ENCODE data around the gene AATF.

Gene AATF

GRCh38 chr17:37086948-37087347 is 138.2 kb downstream of the AATF start:
- FAIRE-seq, result no peak

GRCh38 chr17:37087683-37088082 is 138.9 kb downstream of the AATF start:
- FAIRE-seq, result no peak

DNA sequence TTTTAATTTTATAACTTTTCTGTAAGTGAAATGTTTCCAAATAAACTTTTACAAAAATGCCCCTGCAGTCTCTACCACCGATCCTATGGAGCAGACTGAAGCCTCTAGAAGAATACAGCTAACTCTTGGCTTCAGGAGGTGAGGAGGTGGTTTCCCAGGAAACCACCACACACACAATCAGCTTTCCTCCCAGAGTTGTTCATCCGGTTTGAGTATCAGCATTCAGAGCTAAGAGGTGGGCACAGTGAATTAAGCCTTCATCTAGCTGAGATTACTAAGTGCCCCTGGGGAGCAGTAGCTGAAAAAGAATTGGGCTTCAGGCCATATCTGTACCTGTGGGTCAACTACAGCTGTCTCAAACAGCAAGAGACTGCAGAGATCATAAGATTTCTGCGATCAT is 139.7 kb downstream of the AATF start:
- no peak for FAIRE-seq

GRCh38 chr17:37088913-37089312 is 140.2 kb downstream of the AATF start:
- FAIRE-seq, result no peak

DNA sequence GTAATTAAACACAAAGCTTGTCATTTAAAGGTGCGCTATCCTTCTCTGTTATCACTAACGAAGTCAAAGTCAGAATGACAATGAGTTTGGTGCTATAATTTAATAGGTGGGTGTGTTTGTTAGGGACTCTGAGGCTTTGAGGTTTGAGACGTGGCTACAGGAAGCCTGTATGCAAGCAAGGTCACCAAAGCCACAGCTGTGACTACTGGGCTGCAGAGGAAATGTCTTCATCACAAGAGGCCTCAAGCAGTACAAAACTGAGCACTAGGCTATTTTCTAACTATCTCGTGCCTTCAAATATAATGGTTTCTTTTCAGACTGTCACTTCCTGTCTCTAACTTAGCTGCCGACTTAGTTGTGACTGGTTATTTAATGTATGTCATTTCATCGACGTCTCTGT is 141.2 kb downstream of the AATF start:
- no peak for FAIRE-seq

- FAIRE-seq, result no peak
Measured at GRCh38 chr17:37090941-37091340, 142.2 kb downstream of the AATF start.

DNA sequence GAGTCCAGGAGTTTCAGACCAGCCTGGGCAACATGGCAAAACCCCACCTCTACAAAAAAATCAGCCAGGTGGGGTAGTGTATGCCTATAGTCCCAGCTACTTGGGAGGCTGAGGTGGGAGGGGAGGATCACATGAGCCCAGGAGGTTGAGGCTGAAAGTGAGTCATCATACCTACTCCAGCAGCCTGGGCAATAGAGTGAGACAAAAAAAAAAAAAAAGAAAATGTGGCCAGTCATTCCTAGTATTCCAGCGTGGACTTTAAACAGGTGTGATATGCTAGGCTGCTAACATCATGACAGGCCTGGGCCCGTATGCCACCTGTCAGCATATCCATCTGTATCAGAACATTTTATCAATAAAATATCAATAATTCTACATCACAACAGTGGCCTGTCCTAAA is 143.3 kb downstream of the AATF start:
- FAIRE-seq, result no peak

- FAIRE-seq, result no peak
Measured at GRCh38 chr17:37092701-37093100, 143.9 kb downstream of the AATF start.

DNA sequence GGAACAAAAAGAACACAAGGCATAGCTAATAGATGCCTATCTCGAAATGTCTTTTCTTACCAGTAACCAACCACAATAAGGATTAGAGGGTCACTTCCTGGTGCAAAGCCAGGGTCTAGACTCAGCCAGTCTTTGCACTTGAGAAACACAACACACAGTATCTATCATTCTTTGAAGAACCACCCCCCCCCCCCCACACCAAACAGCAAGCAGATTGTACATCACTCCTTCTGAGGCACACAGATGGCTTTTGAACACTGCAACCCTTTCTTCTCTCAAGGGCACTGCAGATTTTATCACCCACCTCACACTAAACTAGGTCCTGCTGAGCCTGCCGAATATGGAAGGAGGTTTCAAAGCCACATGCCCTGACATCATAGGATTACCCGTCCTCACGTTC is 145.6 kb downstream of the AATF start:
- FAIRE-seq, result no peak

DNA sequence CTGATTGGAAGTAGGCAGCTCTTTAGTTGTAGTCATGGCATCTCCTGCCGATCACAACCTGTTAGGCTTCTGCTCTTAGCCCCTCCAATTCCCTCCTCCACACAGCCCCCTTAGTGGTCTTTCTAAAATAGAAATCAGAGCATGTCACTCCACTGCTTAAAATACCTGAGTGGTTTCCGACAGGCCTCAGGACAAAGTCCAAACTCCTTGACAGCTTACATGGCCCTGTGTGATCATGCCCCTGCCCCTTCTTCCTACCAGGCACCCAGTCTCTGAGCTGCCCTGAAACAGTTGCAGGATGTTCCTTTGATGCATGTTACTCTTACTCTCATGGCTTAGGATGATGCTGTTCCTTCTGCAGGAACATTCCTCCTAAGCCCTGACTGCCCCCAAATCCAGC is 147.3 kb downstream of the AATF start:
- FAIRE-seq, result no peak

- no peak for FAIRE-seq
Measured at GRCh38 chr17:37097154-37097553, 148.4 kb downstream of the AATF start.

GRCh38 chr17:37098152-37098551 is 149.4 kb downstream of the AATF start:
- FAIRE-seq, result no peak

- FAIRE-seq, result no peak
Measured at GRCh38 chr17:37098910-37099664, 150.3 kb downstream of the AATF start.

- no peak for FAIRE-seq
Measured at GRCh38 chr17:37100231-37100630, 151.5 kb downstream of the AATF start.

GRCh38 chr17:37101306-37101705 is 152.6 kb downstream of the AATF start:
- no peak for FAIRE-seq

GRCh38 chr17:37103231-37103630 is 154.5 kb downstream of the AATF start:
- FAIRE-seq, result no peak

- no peak for FAIRE-seq
Measured at GRCh38 chr17:37106049-37106448, 157.3 kb downstream of the AATF start.
